Measurements from ENCODE around the gene HYAL3.

The HYAL3 gene

GRCh38 chr3:50242851-50243542 lies 56.2 kb downstream of the HYAL3 start:
- in situ Hi-C loops (cut with MboI; ENCODE audit: low pct_unique_long_range_greater_than_20kb, low sequenced_read_pairs, unreplicated experiment), result no loop called here
- DNase-seq (ENCODE audit: low spot score), result peak; percentile 48
- no peak for TF ChIP-seq CTCF (IDR thresholded peaks at IDR 0.05; ENCODE audit: extremely low read depth, insufficient read depth, missing control alignments)

Measured in GM13977 (cell line).